HG03280 (cell line): ENCODE data around the gene MMP14.
"Not testable (repeated sequence)": the region's sequence is repeated elsewhere in the genome, so short reads cannot be mapped to it uniquely, and the experiment has no call there.

Experiments used
- ATAC-seq: cut with Tn5 transposase; IDR thresholded peaks from one replicate; pipeline ENCODE4 v1.9.1; 2021; ENCODE audit warnings: mild to moderate bottlenecking, moderate library complexity; ENCODE audit not compliant: unreplicated experiment

Gene MMP14

DNA sequence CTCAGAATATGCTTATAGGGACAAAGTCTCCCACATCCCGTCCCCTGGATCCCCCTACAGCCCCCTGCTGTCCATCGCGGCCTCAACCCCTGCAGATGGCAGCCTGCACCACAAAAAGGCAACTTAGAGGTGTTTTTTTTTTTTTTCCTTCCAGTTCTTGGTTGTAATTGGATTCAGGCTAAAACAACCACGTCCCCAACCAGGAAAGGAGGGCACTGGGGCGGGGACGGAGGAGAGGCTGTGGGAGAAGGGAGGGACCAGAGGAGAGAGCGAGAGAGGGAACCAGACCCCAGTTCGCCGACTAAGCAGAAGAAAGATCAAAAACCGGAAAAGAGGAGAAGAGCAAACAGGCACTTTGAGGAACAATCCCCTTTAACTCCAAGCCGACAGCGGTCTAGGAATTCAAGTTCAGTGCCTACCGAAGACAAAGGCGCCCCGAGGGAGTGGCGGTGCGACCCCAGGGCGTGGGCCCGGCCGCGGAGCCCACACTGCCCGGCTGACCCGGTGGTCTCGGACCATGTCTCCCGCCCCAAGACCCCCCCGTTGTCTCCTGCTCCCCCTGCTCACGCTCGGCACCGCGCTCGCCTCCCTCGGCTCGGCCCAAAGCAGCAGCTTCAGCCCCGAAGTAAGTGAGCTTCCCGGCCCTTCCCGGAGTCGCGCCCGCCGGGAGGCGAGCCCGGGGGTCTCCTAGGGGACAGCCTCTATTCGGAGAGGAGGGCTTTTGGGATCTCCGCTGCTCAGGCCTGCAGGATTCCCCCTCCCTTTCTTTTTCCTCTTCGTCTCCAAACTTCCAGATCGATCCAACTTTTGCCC is at the start of gene MMP14:
TSS of gene MMP14 (plus strand) at position 285 of the 813 bp plus-strand sequence. CDS start at position 518, 233 bp downstream.
- no peak for ATAC-seq

DNA sequence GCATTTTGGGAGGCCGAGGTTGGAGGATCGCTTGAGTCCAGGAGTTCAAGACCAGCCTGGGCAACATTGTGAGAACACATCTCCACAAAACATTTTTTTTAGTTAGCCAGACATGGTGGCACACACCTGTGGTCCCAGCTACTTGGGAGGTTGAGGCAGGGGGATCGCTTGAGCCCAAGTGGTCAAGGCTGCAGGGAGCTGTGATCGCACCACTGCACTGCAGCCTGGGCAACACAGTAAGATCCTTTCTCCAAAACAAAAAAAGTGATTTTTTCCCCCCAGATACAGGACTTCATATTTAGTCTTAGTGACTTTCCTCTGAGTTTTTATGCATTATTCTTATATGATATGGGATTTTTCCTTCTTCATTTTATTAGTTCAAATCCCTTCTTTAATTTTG is 49.7 kb upstream of the MMP14 start:
- no peak for ATAC-seq

DNA sequence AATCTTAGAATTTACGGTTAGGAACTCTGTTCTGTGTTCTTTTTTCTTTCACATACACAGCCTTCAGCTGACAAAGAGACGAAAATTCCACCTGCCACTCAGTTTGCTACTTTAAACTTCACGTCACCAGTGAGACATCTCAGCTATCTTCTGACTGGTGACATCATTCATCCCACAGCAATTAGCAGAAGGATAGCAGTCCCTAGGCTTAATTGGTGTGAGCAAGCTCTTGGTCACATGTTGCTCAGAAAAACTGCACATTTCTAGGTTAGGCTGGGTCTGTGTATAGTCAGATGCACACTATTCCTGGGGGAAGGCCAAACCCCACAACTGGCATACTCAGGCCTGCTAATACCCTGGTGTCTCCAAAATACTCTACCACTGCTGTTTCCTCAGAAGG is 45.1 kb upstream of the MMP14 start:
- no peak for ATAC-seq

DNA sequence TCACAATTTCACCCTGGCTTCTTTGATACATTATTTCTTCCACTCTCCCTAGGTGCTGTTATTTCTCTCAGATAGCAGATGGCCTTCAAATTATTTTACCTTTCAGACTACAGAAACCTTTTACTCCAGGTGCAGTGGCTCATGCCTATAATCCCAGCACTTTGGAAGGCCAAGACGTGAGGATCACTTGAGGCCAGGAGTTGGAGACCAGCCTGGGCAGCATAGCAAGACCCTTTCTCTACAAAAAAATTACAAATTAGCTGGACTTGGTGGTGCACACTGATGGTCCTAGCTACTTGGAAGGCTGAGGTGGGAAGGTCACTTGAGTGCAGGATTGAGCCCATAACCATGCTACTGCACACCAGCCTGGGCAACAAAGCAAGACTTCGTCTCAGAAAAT is 44.2 kb upstream of the MMP14 start:
- no peak for ATAC-seq

DNA sequence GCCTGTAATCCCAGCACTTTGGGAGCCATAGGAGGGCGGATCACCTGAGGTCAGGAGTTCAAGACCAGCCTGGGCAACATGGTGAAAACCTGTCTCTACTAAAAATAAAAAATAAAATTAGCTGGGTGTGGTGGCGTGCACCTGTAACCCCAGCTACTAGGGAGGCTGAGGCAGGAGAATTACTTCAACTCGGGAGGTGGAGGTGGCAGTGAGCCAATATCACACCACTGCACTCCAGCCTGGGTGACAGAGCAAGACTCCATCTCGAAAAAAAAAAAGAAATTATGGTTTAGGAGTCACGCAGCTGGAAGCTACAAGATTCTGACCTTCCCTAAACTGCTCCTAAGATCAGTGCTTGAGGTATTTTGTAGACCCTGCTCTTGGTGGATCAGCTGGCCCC is 42.8 kb upstream of the MMP14 start:
- not testable (repeated sequence) for ATAC-seq

DNA sequence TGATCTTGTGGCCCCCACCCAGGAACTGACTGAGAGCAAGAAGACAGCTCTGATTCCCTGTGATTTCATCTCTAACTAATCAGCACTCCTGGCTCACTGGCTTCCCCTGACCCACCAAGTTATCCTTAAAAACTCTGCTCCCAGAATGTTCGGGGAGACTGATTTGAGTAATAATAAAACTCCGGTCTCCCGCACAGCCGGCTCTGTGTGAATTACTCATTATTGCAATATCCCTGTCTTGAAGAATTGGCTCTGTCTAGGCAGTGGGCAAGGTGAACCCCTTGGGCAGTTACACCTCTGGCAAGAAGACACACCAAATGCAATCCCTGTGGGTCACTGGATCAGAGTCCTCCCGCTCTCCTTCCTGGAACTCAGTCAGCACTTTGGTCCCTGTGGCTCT is 42.4 kb upstream of the MMP14 start:
- no peak for ATAC-seq

DNA sequence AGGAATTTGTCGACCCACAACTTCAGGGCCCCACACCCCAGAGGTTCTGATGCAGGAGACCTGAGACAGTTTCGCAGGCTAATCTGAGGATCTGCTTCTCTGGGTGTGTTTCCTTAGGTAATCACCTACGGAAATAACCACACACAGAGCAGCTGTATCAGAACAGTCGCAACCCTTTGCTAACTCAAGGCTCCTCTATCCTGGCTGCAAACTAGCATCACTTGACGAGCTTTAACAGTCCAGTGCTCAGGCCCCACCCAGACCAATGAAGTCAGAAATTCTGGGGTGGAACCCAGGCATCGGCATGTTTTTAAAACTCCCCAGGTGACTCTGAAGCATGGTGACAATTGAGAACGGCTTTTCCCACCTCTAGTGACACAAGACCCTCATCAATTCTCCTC is 41.8 kb upstream of the MMP14 start:
- no peak for ATAC-seq

DNA sequence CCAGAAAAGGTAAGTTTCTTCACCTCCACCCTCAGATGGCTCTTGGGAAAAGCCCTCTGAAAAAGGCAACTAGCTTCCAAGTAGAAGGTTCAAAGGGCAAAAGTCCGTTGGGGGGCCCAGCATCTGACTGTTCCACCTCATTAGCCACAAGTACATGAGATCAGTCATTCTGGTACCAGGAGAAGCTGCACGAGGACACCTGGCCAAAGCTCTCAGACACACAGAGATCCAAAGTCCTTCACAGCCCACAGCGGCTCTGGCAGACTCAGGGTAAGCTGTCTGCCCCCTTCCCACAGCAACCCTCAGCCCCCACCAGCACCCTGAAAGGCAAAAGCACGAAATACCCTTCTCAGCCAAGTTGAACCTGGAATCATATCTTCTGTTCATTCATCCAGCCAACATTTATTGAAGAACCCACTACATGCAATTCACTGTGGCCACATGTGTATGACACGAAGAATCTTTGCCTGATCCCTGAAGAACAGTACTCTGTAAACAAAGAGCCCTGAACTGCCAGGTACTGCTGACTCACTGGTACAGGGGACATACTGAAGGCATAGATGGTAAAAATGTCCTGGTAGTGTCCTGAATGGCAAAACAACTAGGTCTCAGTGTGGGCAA is 40.2 kb upstream of the MMP14 start:
- ATAC-seq = no peak

DNA sequence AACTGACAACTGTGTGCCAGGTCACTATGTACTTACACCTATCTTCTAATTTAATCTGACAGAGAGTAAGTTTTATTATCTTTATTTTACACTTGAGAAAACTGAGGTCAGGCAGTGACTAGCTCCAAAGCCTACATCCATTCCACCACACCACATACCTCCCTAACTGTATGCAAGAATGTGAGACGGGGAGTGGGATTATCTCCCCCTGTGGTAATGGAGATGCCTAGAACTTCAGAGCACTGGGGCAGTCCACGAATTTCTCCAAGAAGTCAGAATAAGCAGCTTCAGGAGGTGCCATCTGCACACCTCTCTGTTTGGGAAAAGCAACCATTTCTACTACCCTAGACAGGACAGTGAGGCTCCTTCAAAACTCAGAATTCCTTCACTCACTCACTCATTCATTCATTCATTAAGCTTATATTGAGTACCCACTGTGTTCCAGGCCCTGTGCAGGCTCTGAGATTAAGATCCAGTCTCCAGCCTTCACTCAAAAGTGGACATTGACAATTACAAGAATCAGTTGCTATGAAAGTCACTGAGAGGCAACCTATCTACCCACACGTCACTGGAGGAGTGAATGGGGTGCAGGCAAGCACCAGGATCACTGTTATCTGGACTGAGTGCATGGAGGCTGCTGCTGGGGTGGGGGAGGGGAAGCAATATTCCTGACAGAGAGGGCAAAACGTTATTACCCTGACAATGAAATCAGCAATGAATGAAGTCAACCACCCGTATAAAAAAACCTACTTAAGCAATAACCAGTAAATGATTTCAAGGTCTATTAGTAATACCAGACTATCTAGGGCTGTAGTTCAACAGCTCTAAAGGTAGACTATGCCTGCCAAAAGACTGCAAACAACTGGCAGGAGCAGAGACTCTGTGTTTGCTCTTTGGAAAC is 39.1 kb upstream of the MMP14 start:
- ATAC-seq = no peak

DNA sequence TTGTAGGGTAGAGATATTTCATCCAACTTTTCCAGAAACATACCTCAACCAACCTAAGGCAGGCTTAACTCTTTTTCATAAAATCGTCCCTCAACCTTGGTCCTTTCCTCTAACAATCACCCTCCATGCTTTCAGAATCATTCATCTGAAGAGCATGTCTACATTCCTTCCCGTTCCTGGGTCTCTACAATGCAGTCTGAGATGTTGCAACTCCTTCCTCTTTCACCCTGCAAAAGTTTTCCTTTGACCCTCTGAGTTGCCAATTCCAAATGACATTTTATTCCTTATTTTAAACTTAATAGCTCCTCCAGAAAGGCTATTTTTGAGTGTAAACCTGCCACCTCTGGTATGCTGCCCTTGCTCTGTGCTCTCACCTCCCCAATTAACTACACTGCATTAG is 37.9 kb upstream of the MMP14 start:
- ATAC-seq = no peak

DNA sequence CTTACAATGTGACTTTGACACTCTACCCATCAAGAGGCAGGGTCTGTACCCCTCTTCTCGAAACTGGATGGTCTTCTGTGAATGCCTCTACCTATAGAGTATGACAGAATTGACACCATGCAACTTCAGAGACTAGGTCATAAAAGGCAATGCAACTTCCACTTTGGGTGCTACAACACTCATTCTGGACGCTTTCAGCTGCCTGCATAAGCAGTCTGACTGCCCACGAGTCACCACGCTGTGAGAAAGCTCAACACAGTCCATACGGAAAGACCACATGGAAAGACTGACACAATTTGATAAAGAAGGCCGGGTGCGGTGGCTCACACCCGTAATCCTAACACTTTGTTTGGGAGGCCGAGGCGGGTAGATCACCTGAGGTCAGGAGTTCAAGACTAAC is 36.0 kb upstream of the MMP14 start:
- no peak for ATAC-seq

DNA sequence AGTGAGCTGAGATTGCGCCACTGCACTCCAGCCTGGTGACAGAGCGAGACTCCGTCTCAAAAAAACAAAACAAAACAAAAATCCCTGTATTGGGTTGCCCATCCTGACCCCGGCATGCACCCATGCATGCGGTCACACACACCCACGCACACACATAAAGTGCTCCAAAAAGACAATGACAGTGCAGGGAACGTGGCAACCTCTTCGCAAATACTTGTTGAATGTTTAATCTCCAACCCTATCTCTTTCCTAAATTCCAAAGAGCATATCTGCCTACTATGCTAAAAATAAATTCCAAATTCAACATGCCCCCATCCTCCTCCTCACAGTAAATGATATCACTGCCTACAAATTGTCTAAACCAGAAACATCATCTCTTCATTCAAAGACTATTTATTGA is 34.7 kb upstream of the MMP14 start:
- no peak for ATAC-seq

DNA sequence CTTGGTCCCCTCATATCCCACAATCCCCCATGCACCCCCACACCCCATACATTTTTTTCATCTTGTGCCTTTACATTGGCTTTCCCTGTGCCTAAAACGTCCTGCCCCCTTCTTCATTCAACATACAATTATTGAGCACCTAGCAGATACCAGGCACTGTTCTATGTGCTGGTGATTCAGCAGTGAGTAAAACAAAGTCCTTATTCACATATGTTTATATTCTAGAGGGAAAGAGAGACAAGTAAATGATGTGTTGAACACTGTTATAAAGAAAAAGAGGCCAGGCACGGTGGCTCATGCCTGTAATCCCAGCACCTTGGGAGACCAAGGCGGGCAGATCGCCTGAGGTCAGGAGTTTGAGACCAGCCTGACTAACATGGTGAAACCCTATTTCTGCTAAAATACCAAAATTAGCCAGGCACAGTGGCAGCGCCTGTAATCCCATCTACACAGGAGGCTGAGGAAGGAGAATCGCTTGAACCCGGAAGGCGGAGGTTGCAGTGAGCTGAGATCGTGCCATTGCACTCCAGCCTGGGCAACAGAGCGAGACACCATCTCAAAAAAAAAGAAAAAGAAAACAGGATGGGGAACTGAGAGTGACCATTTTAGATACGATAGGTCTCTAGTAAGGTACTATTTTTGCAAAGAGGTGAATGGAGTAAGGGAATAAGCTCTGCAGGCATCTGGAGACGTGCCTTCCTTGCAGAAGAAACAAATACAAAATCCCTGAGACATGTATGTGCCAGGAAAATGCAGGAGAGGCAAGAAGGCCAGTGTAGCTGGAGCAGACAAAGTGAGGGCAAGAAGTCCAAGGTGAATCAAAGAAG is 33.3 kb upstream of the MMP14 start:
- ATAC-seq = peak; percentile 53

DNA sequence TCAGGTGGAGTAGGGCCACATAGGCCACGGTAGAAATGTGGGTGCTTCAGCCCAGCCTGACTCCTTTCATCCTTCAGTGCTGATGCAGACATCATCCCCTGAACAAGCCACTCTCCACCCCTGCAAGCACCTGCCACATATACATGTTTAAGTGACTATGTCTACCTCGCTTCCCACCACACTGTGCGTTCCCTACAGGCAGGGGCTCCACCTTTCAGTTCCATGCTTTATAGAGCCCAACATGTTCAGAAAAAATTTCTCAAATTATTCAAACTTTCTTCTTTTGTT is 32.8 kb upstream of the MMP14 start:
- peak; percentile 38 for ATAC-seq

DNA sequence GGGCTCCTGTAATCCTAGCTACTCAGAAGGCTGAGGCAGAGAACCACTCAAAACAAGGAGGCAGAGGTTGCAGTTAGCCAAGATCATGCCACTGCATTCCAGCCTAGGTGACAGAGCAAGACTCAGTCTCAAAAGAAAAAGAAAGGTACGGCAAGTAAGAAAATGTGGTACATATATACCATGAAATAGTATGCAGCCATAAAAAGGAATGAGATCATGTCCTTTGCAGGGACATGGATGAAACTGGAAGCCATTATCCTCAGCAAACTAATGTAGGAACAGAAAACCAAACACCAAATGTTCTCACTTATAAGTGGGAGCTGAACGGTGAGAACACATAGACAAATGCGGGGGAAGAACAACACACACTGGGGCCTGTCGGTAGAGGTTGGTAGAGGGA is 31.1 kb upstream of the MMP14 start:
- not testable (repeated sequence) for ATAC-seq

DNA sequence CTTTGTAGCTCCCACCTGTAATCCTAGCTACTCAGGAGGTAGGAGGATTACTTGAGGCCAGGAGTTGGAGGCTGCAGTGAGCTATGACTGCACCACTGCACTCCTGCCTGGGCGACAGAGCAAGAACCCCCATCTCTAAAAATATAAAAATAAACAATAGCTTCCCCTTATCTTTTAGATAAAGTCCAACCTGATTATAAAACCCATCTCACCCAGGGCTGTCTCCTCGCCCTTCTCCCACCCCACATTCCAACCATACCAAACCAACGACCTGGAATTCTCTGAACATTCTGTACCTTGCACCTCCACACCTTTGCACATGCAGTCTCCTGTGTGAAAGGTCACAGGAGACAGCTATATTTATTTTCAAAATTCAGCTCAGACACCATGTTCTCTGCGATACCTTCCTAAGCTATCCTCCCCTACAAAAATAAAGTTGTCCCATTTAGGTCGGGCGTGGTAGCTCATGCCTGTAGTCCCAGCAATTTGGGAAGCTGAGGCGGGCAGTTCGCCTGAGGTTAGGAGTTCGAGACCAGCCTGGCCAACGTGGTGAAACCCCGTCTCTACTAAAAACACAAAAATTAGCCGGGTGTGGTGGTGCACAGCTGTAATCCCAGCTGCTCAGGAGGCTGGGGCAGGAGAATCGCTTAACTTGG is 28.8 kb upstream of the MMP14 start:
- no peak for ATAC-seq

DNA sequence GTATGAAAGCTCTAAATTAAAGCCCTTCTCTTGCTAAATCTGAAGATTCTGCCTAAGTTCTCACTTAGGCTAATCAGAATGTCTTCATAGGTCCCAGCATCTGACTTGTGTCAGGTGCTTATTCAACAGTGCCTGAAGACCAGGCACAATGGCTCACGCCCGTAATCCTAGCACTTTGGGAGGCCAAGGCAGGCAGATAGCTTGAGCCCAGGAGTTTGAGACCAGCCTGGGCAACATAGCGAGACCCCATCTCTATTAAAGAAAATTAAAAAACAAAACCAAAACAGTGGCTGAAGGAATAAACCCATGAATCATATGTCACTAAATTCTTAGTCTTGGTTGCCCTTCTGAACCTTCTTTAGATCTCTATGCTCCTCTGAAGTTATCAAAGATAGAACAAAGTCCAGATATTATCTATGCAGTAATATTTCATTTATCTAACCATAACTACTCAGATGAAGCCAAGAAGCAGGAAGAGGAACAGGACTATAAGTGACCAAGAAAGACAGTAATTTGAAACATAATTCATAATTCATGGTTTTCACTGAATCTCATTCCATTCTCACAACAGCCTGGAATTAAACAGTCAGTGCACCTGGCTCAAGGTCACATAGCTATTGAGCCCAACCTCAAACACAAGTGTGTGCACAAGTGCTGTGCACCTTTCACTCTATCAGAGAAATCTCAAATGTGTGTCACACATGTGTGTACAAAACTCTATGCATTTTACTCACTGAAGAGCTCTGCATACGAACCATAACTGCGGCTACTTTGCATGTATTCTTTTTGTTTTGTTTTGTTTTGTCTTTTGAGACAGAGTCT is 27.8 kb upstream of the MMP14 start:
- no peak for ATAC-seq

DNA sequence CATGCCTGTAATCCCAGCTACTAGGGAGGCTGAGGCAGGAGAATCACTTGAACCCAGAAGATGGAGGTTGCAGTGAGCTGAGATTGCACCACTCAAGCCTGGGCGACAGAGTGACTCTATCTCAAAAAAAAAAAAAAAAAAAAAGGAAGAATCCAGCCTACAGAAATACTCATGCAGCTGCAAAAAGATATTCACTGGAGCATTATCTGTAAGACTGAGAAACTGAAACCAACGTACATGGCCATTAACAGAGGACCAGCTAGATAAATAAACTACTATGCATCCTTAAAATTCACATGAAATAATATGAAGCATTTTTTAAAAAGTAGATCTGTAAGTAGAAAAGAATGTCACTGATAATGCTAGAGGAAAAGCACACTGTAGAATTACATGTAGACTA is 24.7 kb upstream of the MMP14 start:
- ATAC-seq = no peak

DNA sequence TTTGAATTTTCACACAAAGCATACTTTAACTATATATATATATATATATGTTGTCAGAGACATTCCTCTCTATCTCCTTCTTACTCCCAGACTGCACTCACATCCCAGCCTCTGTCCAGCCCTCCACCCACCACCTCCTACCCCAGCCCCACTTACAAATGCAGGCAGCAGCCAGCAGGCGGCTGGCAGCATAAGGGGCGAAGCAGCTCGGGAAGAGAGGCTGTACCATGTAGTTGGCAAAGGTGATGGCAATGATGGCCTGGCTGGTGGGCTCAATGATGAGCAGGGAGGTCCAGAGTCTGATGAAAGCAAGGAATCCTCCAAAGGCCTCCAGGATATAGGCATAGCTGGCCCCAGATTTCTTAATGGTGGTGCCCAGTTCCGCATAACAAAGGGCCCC is 23.6 kb upstream of the MMP14 start:
- ATAC-seq = no peak

DNA sequence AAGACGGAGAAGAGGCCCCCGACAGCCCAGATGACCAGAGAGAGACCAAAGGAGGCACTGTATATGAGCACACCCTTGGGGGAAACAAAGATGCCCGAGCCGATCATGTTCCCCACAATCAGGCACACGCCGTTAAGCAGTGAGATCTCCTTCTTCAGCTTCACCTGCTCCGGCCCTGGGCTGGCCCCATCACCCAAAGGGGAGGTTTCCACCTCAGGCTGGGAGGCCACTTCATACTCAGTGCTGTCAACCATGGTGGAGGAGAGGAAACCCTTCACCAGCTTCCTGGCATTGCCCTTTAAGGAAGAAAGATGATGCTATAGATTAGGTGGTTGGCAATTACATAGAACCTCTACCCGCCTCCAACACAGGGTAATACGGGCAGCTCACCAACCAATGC is 23.2 kb upstream of the MMP14 start:
- ATAC-seq = no peak
